OCI-LY1 (cell line): ENCODE data around the gene WASF1.

Experiments used
- H2AFZ ChIP-seq: fragments of 200-600 bp; sonication (generic), shearing (Covaris generic); 2 replicates; pipeline ENCODE4 v1.6.0; 2014; ENCODE audit warnings: antibody characterized with exemption, mild to moderate bottlenecking, low read length
- H3F3A ChIP-seq: fragments of 200-600 bp; sonication (generic), shearing (Covaris generic); 2 replicates; pipeline ENCODE4 v1.6.0; 2014; ENCODE audit warnings: mild to moderate bottlenecking, antibody characterized with exemption, low read length, moderate library complexity; ENCODE audit not compliant: insufficient read depth
- H3K27ac ChIP-seq: fragments of 200-600 bp; sonication (generic); 2 replicates; pipeline ENCODE4 v1.5.1; 2014; ENCODE audit warnings: low read length, mixed run types, mild to moderate bottlenecking, low read depth; ENCODE audit not compliant: poor library complexity, severe bottlenecking
- H3K27me3 ChIP-seq: fragments of 200-600 bp; sonication (generic); 2 replicates; pipeline ENCODE4 v1.6.0; 2014; ENCODE audit warnings: antibody characterized with exemption, mild to moderate bottlenecking, low read length, moderate library complexity; ENCODE audit not compliant: insufficient read depth
- H3K36me3 ChIP-seq: fragments of 200-600 bp; sonication (generic); 2 replicates; pipeline ENCODE4 v1.6.1; 2014; ENCODE audit warnings: mild to moderate bottlenecking, antibody characterized with exemption, low read length, moderate library complexity, mixed read lengths; ENCODE audit not compliant: insufficient read depth
- H3K4me1 ChIP-seq: fragments of 200-600 bp; sonication (generic); 2 replicates; pipeline ENCODE4 v1.5.1; 2014; ENCODE audit warnings: mild to moderate bottlenecking, low read length, moderate library complexity; ENCODE audit not compliant: insufficient read depth, severe bottlenecking
- H3K4me2 ChIP-seq: fragments of 200-600 bp; sonication (generic), shearing (Covaris generic); 2 replicates; pipeline ENCODE4 v1.6.1; 2014; ENCODE audit warnings: low read length
- H3K4me3 ChIP-seq: fragments of 200-600 bp; sonication (generic); 2 replicates; pipeline ENCODE4 v1.5.1; 2014; ENCODE audit warnings: low read length, low read depth, mild to moderate bottlenecking, mixed read lengths; ENCODE audit not compliant: poor library complexity, severe bottlenecking
- H3K79me2 ChIP-seq: fragments of 200-600 bp; shearing (Covaris generic); 2 replicates; pipeline ENCODE4 v1.6.1; 2016; ENCODE audit warnings: mixed run types, low read length, mixed read lengths; ENCODE audit not compliant: insufficient read depth
- H3K9ac ChIP-seq: fragments of 200-600 bp; sonication (generic), shearing (Covaris generic); 2 replicates; pipeline ENCODE4 v1.6.1; 2014; ENCODE audit warnings: mild to moderate bottlenecking, low read length, mixed read lengths
- H3K9me2 ChIP-seq: fragments of 200-600 bp; sonication (generic), shearing (Covaris generic); 2 replicates; pipeline ENCODE4 v1.6.1; 2014; ENCODE audit warnings: low read depth, mild to moderate bottlenecking, low read length, mixed read lengths
- H3K9me3 ChIP-seq: fragments of 200-600 bp; shearing (Covaris generic); 2 replicates; pipeline ENCODE4 v1.6.1; 2014; ENCODE audit warnings: low read length, mixed read lengths
- H4K20me1 ChIP-seq: fragments of 200-600 bp; sonication (generic), shearing (Covaris generic); 2 replicates; pipeline ENCODE4 v1.6.0; 2016; ENCODE audit warnings: mild to moderate bottlenecking, low read length; ENCODE audit not compliant: insufficient read depth
- CTCF ChIP-seq: fragments of 200-600 bp; sonication (generic), shearing (Covaris generic); IDR thresholded peaks from 2 replicates; pipeline ENCODE4 v1.5.1; 2017; ENCODE audit warnings: mild to moderate bottlenecking, antibody characterized with exemption, low read length, moderate library complexity, mixed read lengths
- EZH2 ChIP-seq: fragments of 200-600 bp; sonication (generic), shearing (Covaris generic); IDR thresholded peaks from 2 replicates; pipeline ENCODE4 v1.8.0; 2017; ENCODE audit warnings: borderline replicate concordance, mixed run types, mild to moderate bottlenecking, antibody characterized with exemption, low read length, moderate library complexity, mixed read lengths

WASF1 gene

GRCh38 chr6:110179406-110180227 is at the start of gene WASF1:
WASF1 (minus strand) TSS chr6:110179670; CDS start chr6:110127601, 52,069 bp downstream.
- H3K9ac ChIP-seq: peak within 1 kb of the TSS; percentile 87
- 0 out of 2 replicates have a peak, but pooled peaks cover 2% of the 10 kb centered on the region for H4K20me1 ChIP-seq
- H3K27me3 ChIP-seq: no peaks in the 10 kb centered on the region
- peak within 1 kb of the TSS; percentile 89 for H3K4me3 ChIP-seq
- peak within 1 kb of the TSS; percentile 74 for H3K4me2 ChIP-seq
- peaks cover 17% of the 10 kb centered on the region for H3K36me3 ChIP-seq
- peak within 1 kb of the TSS; percentile 48 for H3K27ac ChIP-seq
- TF ChIP-seq EZH2: no peak
- no peak for TF ChIP-seq CTCF
- H3K4me1 ChIP-seq: peaks cover 34% of the 10 kb centered on the region
- H3K79me2 ChIP-seq: peaks cover 43% of the 10 kb centered on the region
- peak within 1 kb of the TSS; percentile 76 for H2AFZ ChIP-seq
- H3K9me2 ChIP-seq: no peaks in the 10 kb centered on the region
- H3F3A ChIP-seq: no peaks in the 10 kb centered on the region
- H3K9me3 ChIP-seq: no peaks in the 10 kb centered on the region

DNA sequence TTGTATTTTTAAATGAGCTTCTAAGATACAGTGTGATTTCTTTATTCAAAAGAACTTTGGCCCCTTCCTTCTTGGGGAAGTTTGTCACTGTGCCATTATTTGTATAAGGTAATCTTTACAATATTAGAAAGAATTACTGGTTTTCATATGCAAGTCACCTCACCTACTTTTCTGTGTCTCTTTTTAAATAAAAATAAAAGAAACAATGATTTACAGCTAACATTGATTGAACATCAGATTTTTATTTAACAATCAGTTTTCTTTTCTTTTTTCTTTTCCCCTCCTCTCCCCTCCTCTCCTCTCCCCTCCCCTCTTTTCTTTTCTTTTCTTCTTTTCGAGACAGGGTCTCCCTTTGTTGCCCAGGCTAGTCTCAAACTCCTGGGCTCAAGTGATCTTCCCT is 46.8 kb upstream of the WASF1 start:
- Histone ChIP-seq H4K20me1 (no peaks in the 10 kb centered on the region), H3K79me2 (no peaks in the 10 kb centered on the region), H3K4me3 (no peak overlapping the region), H2AFZ (no peak overlapping the region), H3K27ac (no peak overlapping the region), H3K4me2 (no peak overlapping the region), H3K36me3 (peaks cover 63% of the 10 kb centered on the region; the same call in 1 of the 2 replicates), H3F3A (no peaks in the 10 kb centered on the region), H3K4me1 (no peaks in the 10 kb centered on the region), H3K27me3 (no peaks in the 10 kb centered on the region), H3K9me2 (no peaks in the 10 kb centered on the region), H3K9me3 (no peaks in the 10 kb centered on the region), H3K9ac (no peak overlapping the region)
- no peak for TF ChIP-seq CTCF
- no peak for TF ChIP-seq EZH2

DNA sequence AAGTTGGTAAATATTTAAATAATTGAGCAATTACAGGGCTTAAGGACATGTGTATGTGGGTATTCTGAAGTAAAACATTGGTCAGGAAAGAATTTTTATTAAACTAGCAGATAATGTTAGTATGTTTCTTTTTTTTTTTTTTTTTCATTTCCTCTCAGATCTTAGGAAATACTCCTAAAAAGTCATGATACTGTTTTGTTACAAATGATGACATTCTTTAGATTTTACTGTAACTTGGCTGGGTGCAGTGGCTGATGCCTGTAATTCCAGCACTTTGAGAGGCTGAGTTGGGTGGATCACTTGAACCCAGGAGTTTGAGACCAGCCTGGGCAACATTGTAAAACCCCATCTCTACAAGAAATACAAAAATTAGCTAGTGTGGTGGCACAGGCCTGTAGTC is 42.3 kb upstream of the WASF1 start:
- H3K4me2 ChIP-seq: no peak overlapping the region
- H3K36me3 ChIP-seq: peaks cover 80% of the 10 kb centered on the region

More for the DNA sequence above, 42.3 kb upstream of the WASF1 start:
- Histone ChIP-seq H3F3A (no peaks in the 10 kb centered on the region), H3K4me1 (no peaks in the 10 kb centered on the region), H3K9me3 (no peaks in the 10 kb centered on the region), H2AFZ (no peak overlapping the region), H3K9me2 (no peaks in the 10 kb centered on the region), H3K27ac (no peak overlapping the region), H3K4me3 (no peak overlapping the region), H3K27me3 (no peaks in the 10 kb centered on the region), H4K20me1 (no peaks in the 10 kb centered on the region), H3K79me2 (no peaks in the 10 kb centered on the region), H3K9ac (no peak overlapping the region)
- TF ChIP-seq EZH2 (no peak), CTCF (no peak)
